Measurements from ENCODE around the gene FNTB. TPM values are rescaled to one million over a fixed set of nuclear protein-coding genes. Genes with fewer than 3 reads are reported as not detected.

FNTB gene
- total and polyA plus RNA-seq, 2 of the 13 experiments (the other 11 are each of a cell fraction or from before 2014, with no cell fraction given), result 23.6 to 28.5 TPM

DNA sequence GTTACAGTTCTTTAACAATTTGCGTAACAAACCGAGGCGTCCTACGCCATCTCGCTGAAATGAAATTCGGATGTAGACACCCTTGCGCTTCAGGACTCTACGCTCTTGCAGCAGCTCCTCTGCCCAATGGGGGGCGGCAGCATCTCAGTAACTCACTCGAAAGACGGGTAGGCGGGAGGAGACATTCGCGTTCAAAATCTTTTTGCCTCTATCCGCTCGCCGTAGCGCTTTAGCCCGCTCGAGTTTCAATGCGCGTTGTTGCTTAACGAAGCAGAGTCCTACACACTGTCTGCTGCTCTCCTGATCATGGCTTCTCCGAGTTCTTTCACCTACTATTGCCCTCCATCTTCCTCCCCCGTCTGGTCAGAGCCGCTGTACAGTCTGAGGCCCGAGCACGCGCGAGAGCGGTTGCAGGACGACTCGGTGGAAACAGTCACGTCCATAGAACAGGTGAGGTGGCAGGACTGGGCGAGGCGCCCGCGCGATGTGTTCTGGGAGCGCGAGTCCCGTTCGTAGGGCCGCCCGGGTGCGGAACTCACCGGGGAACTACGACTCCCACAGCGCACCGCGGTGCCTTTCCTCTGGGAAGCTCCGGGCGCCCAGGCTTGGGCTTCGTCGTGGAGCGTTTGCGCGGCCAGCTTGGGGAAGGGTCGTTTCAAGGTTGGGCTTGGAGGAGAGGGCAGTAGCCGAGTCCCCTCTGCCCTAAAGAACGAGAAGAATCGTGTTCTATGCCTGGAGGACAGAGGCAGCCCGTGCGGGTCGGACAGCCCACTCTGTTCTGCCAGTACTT is at the start of gene FNTB (continued):
- TF ChIP-seq THRA (CRISPR knock-in tag; IDR thresholded peaks at IDR 0.05; ENCODE audit: borderline replicate concordance) (no peak), CCDC6 (CRISPR knock-in tag; IDR thresholded peaks at IDR 0.05) (no peak; the same call in 1 of the 2 replicates), SRSF1 (optimal IDR thresholded peaks at IDR 0.05; ENCODE audit: low read depth, low read length) (peak; percentile 83), HMG20B (CRISPR knock-in tag; conservative IDR thresholded peaks at IDR 0.05) (0 out of 2 replicates have a peak, but pooled peaks have one; percentile 32), ARHGAP35 (CRISPR knock-in tag; IDR thresholded peaks at IDR 0.05; ENCODE audit: borderline replicate concordance) (peak; percentile 62; the same call in 1 of the 2 replicates), SP2 (CRISPR knock-in tag; IDR thresholded peaks at IDR 0.05) (peak; percentile 46), SMC3 (IDR thresholded peaks at IDR 0.05; ENCODE audit: low read length) (peak; percentile 63; the same call in 1 of the 2 replicates), NR1H2 (CRISPR knock-in tag; IDR thresholded peaks at IDR 0.05; ENCODE audit: borderline replicate concordance, low read depth) (no peak), TBL1XR1 (IDR thresholded peaks at IDR 0.05; ENCODE audit: borderline replicate concordance, low read length, partially characterized antibody) (peak; percentile 44), ZNF362 (CRISPR knock-in tag; IDR thresholded peaks at IDR 0.05; ENCODE audit: borderline replicate concordance) (peak; percentile 44; the same call in 1 of the 2 replicates), KAT8 (CRISPR knock-in tag; IDR thresholded peaks at IDR 0.05) (peak; percentile 90), SPEN (CRISPR knock-in tag; IDR thresholded peaks at IDR 0.05; ENCODE audit: low read depth) (no peak; the same call in 1 of the 2 replicates), NFRKB (IDR thresholded peaks at IDR 0.05) (no peak), KAT2B (IDR thresholded peaks at IDR 0.05; ENCODE audit: borderline replicate concordance, low read depth, low read length) (no peak), ZNF556 (CRISPR knock-in tag; IDR thresholded peaks at IDR 0.05; ENCODE audit: borderline replicate concordance) (peak; percentile 94; the same call in 1 of the 2 replicates), SCMH1 (CRISPR knock-in tag; IDR thresholded peaks at IDR 0.05; ENCODE audit: borderline replicate concordance) (no peak), ETV5 (CRISPR knock-in tag; IDR thresholded peaks at IDR 0.05; ENCODE audit: borderline replicate concordance) (peak; percentile 6), SMARCC2 (IDR thresholded peaks at IDR 0.05) (no peak), FOXK1 (CRISPR knock-in tag; IDR thresholded peaks at IDR 0.05; ENCODE audit: borderline replicate concordance, low read depth) (peak; percentile 75), BRD4 (CRISPR knock-in tag; IDR thresholded peaks at IDR 0.05) (no peak; the same call in 1 of the 2 replicates), ZNF432 (CRISPR knock-in tag; IDR thresholded peaks at IDR 0.05; ENCODE audit: borderline replicate concordance) (no peak)
- TF ChIP-seq, protein P1, sequence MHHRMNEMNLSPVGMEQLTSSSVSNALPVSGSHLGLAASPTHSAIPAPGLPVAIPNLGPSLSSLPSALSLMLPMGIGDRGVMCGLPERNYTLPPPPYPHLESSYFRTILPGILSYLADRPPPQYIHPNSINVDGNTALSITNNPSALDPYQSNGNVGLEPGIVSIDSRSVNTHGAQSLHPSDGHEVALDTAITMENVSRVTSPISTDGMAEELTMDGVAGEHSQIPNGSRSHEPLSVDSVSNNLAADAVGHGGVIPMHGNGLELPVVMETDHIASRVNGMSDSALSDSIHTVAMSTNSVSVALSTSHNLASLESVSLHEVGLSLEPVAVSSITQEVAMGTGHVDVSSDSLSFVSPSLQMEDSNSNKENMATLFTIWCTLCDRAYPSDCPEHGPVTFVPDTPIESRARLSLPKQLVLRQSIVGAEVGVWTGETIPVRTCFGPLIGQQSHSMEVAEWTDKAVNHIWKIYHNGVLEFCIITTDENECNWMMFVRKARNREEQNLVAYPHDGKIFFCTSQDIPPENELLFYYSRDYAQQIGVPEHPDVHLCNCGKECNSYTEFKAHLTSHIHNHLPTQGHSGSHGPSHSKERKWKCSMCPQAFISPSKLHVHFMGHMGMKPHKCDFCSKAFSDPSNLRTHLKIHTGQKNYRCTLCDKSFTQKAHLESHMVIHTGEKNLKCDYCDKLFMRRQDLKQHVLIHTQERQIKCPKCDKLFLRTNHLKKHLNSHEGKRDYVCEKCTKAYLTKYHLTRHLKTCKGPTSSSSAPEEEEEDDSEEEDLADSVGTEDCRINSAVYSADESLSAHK (CRISPR knock-in tag; IDR thresholded peaks at IDR 0.05; ENCODE audit: borderline replicate concordance), result no peak
- TF ChIP-seq, protein P2, sequence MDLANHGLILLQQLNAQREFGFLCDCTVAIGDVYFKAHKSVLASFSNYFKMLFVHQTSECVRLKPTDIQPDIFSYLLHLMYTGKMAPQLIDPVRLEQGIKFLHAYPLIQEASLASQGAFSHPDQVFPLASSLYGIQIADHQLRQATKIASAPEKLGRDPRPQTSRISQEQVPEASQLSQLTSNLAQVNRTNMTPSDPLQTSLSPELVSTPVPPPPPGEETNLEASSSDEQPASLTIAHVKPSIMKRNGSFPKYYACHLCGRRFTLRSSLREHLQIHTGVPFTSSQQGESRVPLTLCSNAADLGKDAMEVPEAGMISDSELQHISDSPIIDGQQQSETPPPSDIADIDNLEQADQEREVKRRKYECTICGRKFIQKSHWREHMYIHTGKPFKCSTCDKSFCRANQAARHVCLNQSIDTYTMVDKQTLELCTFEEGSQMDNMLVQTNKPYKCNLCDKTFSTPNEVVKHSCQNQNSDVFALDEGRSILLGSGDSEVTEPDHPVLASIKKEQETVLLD (CRISPR knock-in tag; IDR thresholded peaks at IDR 0.05; ENCODE audit: low read depth), result no peak; the same call in 1 of the 2 replicates
